Measurements from ENCODE around the gene RHNO1.
"Not testable (repeated sequence)": the region's sequence is repeated elsewhere in the genome, so short reads cannot be mapped to it uniquely, and the experiment has no call there.

The RHNO1 gene

GRCh38 chr12:2858944-2859421, 18.0 kb upstream of the RHNO1 start:
- DNase-seq, result no peak

GRCh38 chr12:2860170-2860569, 16.9 kb upstream of the RHNO1 start:
- DNase-seq, result no peak

DNA sequence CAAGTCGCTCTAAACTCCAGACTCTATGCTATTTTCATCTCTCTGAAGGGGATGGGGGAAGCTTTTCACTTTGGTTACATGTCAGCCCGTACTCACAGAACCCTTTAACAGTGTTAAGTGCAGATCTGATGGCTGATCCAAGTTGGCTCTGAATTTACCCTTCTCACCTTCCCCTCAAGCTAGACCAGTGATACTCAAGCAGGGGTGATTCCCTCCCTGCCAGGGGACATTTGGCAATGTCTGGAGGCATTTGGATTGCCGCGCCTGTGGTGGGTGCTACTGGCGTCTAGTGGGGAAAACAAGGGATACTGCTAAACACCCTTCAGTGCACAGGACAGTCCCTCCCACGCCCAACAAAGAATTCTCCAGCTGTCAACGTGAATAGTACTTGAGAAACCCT, 14.1 kb upstream of the RHNO1 start:
- DNase-seq, result no peak

DNA sequence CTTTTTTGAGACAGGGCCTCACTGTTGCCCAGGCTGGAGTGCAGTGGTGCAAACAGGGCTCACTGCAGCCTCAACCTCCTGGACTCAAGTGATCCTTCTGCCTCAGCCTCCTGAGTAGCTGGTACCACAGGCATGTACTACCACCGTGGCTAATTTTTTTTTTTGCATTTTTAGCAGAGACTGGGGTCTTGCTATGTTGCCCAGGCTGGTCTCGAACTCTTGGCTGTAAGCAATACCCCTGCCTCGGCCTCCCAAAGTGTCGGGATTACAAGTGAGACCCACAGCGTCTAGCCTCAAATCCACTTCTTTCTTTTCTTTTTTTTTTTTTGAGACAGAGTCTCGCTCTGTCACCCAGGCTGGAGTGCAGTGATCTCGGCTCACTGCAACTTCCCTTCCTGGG, 13.6 kb upstream of the RHNO1 start:
- DNase-seq, result not testable (repeated sequence)

- DNase-seq, result no peak
Measured at GRCh38 chr12:2864198-2864597, 12.8 kb upstream of the RHNO1 start.

DNA sequence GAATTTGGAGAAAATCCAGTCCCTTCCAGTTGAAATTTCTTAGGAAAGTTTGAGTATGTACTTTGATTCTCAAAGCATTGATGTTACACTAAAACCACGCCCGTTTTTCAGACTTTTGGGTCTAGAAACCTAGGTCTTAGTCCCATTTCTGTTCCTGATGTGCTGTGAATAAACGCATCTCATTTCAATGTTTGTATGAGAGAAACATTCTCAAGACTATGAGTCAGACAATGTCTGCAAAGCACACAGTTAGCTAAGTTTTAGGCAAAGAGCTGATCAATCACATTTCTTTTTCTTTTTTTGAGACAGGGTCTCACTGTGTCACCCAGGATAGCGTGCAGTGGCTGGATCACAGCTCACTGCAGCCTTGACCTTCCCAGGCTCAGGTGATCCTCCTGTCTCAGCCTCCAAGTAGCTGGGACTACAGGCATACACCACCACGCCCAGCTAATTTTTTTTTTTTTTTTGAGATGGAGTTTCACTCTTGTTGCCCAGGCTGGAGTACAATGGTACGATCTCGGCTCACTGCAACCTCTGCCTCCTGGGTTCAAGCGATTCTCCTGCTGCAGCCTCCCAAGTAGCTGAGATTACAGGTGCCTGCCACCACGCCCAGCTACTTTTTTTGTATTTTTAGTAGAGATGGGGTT, 7.9 kb upstream of the RHNO1 start:
- DNase-seq, result not testable (repeated sequence)

GRCh38 chr12:2876431-2877046, 484 bp upstream of the RHNO1 start:
- no peak for DNase-seq

- DNase-seq, result no peak
Measured at GRCh38 chr12:2877953-2878732, 1.1 kb downstream of the RHNO1 start.

GRCh38 chr12:2879853-2880252, 2.8 kb downstream of the RHNO1 start:
- no peak for DNase-seq

- no peak for DNase-seq
Measured at GRCh38 chr12:2884810-2885209, 7.8 kb downstream of the RHNO1 start.

GRCh38 chr12:2886768-2887450, 9.9 kb downstream of the RHNO1 start:
- DNase-seq, result no peak

GRCh38 chr12:2890001-2890387, 13.0 kb downstream of the RHNO1 start:
- DNase-seq, result no peak

DNA sequence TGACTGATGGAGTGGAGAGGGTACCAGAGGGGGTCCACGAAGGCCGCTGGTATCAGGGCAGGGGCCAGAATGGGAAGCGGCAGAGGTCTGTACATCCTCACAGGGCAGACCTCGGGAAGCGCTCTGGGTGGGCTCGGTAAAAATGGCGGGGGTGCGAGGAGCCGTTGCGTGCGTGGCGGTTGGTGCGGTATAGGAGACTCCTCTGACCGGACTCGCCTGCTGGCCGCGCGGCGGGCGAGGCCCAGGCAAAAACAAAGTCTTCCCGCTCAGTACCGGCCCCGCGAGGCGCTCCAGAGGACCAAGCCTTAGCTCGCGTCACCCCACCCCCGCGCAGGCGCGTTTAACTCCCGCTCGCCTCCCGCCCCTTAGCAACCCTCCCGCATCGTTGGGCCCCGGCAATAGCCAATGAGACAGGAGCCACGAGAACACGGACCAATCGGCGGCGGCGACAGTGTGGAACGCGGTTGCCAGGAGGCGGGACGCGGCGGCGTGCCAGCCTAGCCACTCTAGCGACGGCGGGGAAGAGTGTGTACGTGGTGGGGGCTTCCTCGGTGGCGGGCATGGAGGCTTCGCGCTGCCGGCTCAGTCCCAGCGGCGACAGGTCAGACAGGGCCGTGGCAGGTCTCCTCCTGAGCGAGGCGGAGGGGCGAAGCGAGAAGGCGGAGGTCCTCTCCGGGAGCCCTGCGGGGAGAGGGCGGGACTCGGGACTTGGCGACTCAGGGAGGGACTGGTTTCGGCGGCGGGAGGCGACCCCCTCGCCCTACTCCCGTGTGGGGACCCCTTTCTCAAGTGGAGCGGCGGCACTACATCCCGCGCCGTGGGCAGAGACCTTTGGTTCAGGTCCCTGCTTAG, 13.6 kb downstream of the RHNO1 start, which contains the start of gene TULP3:
Gene TULP3 (plus strand): TSS at position 504 of the 852 bp plus-strand sequence. CDS start 57 bp downstream, at position 561.
- peak; percentile 97 for DNase-seq

GRCh38 chr12:2891240-2892053, 14.4 kb downstream of the RHNO1 start:
- DNase-seq, result peak; percentile 6 to 19

DNA sequence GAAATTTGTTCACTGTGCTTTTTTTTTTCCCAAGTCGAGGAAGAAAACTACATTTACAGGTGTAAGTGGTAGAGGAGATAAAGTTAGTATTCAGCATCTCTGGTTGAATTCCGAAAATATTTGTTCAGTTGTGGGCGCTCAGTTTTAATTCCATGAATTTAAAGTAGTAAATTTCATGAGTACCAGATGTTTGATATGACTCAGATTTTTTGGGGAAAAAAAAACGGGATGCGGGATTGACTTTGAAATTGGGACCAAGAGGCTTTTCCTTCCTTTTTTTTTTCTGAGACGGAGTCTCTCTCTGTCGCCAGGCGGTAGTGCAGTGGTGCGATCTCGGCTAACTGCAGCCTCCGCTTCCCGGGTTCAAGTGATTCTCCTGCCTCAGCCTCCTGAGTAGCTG, 15.2 kb downstream of the RHNO1 start:
- no peak for DNase-seq

DNA sequence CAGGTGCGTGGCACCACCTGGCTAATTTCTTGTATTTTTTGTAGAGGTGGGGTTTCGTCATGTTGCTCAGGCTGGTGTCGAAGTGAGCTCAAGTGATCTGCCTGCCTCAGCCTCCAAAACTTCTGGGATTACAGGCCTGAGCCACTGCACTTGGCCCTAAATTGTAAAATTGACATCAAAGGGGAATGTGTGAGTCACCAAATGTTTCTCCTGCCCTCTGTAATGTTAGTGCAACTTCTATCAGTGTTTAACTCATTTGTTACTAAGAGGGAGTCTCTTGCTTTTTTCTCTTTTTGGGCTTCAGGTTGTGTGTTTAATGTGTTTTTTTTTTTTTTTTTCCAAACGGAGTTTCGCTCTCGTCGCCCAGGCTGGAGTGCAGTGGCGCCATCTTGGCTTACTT, 16.0 kb downstream of the RHNO1 start:
- no peak for DNase-seq

GRCh38 chr12:2895051-2895451, 18.0 kb downstream of the RHNO1 start:
- no peak for DNase-seq

- DNase-seq, result no peak
Measured at GRCh38 chr12:2895511-2895910, 18.5 kb downstream of the RHNO1 start.

- no peak for DNase-seq
Measured at GRCh38 chr12:2897418-2897817, 20.4 kb downstream of the RHNO1 start.

DNA sequence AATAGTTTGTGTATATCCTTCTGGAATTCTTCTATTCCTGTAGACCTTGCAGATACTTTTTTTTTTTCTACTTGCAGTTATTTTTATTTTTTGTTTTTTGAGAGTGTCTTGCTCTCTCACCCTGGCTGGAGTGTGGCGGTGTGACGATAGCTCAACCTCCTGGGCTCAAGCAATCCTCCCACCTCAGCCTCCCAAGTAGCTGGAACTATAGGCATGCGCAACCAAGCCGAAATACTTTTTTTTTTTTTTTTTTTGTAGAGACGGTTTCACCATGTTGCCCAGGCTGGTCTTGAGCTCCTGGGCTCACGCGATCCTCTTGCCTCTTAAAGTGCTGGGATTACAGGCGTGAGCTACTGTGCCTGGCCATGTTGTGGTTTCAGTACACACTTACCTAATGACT, 23.6 kb downstream of the RHNO1 start:
- no peak for DNase-seq

DNA sequence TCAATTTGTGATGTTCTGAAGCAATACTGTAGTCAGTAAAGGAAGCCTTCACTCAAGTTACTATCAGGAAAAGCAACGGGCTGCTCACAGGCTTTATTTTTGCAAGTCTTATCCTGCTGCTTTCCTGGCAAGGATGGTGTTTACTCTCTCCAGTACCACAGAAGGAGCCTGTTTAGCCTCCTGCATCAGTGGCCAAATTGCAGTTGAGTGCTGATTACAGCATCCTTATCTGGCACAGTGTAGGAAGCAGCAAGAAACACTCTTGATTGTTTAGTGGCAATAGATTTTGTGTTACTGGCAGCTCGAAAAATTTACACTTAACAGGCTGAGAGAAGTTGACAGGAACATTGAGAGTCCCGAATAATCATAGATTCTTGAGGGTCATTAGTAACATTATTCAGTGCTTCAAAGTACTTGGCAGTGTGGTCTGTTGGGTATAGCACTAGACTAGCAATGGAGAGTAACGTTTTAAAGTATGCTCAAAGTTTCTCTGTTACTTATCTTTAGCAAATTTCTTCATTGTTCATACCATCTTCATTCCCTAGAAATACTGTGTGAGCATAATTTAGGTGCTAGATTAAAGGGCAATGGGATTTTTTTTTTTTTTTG, 25.4 kb downstream of the RHNO1 start:
- DNase-seq, result no peak
